Upper lobe of left lung (tissue), 6 donors: Measurements from ENCODE around the gene MLST8. TPM values are rescaled to one million over a fixed set of nuclear protein-coding genes. Genes with fewer than 3 reads are reported as not detected.

ENCODE experiments used
- ATAC-seq, 2 donors: fragments of 200-7000 bp; cut with Tn5 transposase; one replicate each; pipeline ENCODE4 v1.9.1; 2022; ENCODE audit warnings: mild to moderate bottlenecking in 2 of 2, moderate library complexity in 2 of 2; ENCODE audit not compliant: low FRiP score in 2 of 2
- DNase-seq, 2 donors: peaks; one replicate each; pipeline ENCODE4 v3.0.0-alpha.2; 2019 to 2020
- H3K27ac ChIP-seq, 4 donors: fragments of 200-600 bp; sonication (generic); one replicate each; pipeline ENCODE4 v1.5.1; 2016 to 2019
- H3K27me3 ChIP-seq, 4 donors: fragments of 200-600 bp; sonication (generic); one replicate each; pipeline ENCODE4 v1.5.1; 2017 to 2019
- H3K36me3 ChIP-seq, 4 donors: fragments of 200-600 bp; sonication (generic); one replicate each; pipeline ENCODE4 v1.5.1; 2016 to 2019
- H3K4me1 ChIP-seq, 4 donors: fragments of 200-600 bp; sonication (generic); one replicate each; pipeline ENCODE4 v1.5.1; 2018 to 2019
- H3K4me3 ChIP-seq, 4 donors: fragments of 200-600 bp; sonication (generic); one replicate each; pipeline ENCODE4 v1.5.1; 2017 to 2019; ENCODE audit warnings: mild to moderate bottlenecking in 2 of 4, moderate library complexity in 1 of 4
- H3K9me3 ChIP-seq, 4 donors: fragments of 200-600 bp; sonication (generic); one replicate each; pipeline ENCODE4 v1.5.1; 2018 to 2019
- EP300 ChIP-seq, 4 donors: sonication (generic); formaldehyde crosslinking; IDR thresholded peaks; one replicate each; pipeline ENCODE4 v1.5.1; 2017; ENCODE audit warnings: antibody characterized with exemption in 4 of 4, control low read depth in 2 of 4
- POLR2A ChIP-seq, 4 donors: fragments of 450-650 bp; IDR thresholded peaks; one replicate each; pipeline ENCODE4 v1.5.1; 2016 to 2017; ENCODE audit warnings: antibody characterized with exemption in 4 of 4, mild to moderate bottlenecking in 2 of 4
- POLR2AphosphoS5 ChIP-seq, 2 donors: sonication (generic); formaldehyde crosslinking; IDR thresholded peaks; one replicate each; pipeline ENCODE4 v1.5.1; 2017; ENCODE audit warnings: antibody characterized with exemption in 2 of 2
- WGBS, 2 donors: methylation state at CpG; one replicate each; pipeline ENCODE4 v1.1.5; 2017 to 2018; 5-methylcytosine and 5-hydroxymethylcytosine counted together
- total RNA-seq, 6 donors: library from RNA; depleted of rRNA in 4 of 6; stranded (reverse); fragments of >200 nt in 4 of 6; gene quantifications; one replicate each; pipeline versions ENCODE4 v1.1.0 to v1.2.1, GENCODE V29; 2016 to 2021
- TF ChIP-seq, protein P1 (sequence below), 6 experiments: fragments of 450-650 bp in 4 of 6; fragments of 200-600 bp in 2 of 6; sonication (generic) in 2 of 6; IDR thresholded peaks; one replicate each; pipeline ENCODE4 v1.5.1; 2016 to 2019; ENCODE audit warnings: antibody characterized with exemption in 6 of 6
- donor health status: DM: no; HTN: no; CAD: no; lungs with moderate emphysema.
- donor health status: DM: no; HTN: yes; CAD: no; lungs with severe emphysema.

Gene MLST8
- total RNA-seq, 6 donors from 2014 or later: 24.6 to 93.2 (median 47.7) TPM

DNA sequence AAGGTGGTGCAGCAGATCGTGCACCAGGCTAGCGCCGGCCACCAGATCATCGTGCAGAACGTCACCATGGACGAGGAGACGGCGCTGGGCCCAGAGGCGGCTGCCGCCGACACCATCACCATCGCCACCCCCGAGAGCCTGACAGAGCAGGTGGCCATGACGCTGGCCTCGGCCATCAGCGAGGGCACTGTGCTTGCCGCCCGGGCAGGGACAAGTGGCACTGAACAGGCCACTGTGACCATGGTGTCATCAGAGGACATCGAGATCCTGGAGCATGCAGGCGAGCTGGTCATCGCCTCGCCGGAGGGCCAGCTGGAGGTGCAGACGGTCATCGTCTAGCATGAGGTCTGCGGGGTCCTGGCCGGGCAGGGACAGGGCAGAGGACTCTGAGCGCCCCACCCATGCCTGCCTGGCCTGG is 30.0 kb downstream of the MLST8 start:
- H3K36me3 ChIP-seq: peaks cover 28 to 61% (median 58%) of the 10 kb centered on the region in 4 donors
- H3K4me1 ChIP-seq: peaks cover 12 to 21% (median 19%) of the 10 kb centered on the region in 4 donors
- no peaks in the 10 kb centered on the region for H3K9me3 ChIP-seq
- H3K4me3 ChIP-seq: no peak overlapping the region
- ATAC-seq (no peak), DNase-seq (no peak)
- TF ChIP-seq POLR2AphosphoS5 (IDR thresholded peaks at IDR 0.05): no peak
- TF ChIP-seq POLR2A (IDR thresholded peaks at IDR 0.05): no peak
- TF ChIP-seq, protein P1, sequence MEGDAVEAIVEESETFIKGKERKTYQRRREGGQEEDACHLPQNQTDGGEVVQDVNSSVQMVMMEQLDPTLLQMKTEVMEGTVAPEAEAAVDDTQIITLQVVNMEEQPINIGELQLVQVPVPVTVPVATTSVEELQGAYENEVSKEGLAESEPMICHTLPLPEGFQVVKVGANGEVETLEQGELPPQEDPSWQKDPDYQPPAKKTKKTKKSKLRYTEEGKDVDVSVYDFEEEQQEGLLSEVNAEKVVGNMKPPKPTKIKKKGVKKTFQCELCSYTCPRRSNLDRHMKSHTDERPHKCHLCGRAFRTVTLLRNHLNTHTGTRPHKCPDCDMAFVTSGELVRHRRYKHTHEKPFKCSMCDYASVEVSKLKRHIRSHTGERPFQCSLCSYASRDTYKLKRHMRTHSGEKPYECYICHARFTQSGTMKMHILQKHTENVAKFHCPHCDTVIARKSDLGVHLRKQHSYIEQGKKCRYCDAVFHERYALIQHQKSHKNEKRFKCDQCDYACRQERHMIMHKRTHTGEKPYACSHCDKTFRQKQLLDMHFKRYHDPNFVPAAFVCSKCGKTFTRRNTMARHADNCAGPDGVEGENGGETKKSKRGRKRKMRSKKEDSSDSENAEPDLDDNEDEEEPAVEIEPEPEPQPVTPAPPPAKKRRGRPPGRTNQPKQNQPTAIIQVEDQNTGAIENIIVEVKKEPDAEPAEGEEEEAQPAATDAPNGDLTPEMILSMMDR (IDR thresholded peaks at IDR 0.05): no peak
- TF ChIP-seq EP300 (IDR thresholded peaks at IDR 0.05): no peak
- no peak overlapping the region for H3K27ac ChIP-seq
- H3K27me3 ChIP-seq: peaks cover 0 to 19% (median 10%) of the 10 kb centered on the region in 4 donors
- WGBS, 2 donors: 91 to 92% methylated on average over 19 to 22 of the region's 28 CpGs

DNA sequence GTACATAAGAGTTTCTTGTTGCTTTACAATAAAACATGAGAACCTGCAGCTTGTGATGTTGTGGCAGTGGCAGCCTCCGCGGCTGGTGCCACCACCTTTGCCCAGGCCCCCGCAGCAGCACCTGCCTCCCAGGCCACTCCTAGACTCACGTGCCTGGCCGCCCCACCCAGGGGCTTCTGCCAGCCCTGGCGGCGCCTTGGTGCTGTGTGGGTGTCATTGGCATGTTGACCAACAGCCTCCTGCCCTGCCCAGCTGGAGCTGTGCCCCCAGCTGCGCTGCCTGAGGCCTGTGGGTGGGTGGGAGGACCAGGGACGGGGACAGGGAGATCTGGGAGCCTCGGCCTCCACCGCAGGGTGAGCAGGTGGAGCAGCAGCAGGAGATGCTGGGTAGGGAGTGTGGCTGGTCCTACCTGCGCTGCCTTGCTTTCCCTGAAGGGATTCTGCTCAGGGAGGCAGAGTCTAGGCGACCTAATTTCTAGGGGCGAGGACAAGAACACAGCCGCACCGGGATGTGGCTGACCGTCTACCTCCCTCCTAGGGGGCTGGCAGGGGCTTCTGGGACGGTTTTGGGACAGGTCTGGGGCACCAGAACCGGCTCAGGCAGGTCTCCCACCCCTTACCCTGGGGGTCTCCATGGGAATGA is 30.6 kb downstream of the MLST8 start:
- H3K4me1 ChIP-seq: peaks cover 12 to 21% (median 19%) of the 10 kb centered on the region in 4 donors
- peaks cover 28 to 55% (median 53%) of the 10 kb centered on the region in 4 donors for H3K36me3 ChIP-seq
- WGBS, 2 donors: 88 to 89% methylated on average over 8 to 19 of the region's 19 CpGs
- DNase-seq (no peak), ATAC-seq (no peak)
- peaks cover 0 to 19% (median 10%) of the 10 kb centered on the region in 4 donors for H3K27me3 ChIP-seq
- TF ChIP-seq EP300 (IDR thresholded peaks at IDR 0.05) (no peak), POLR2AphosphoS5 (IDR thresholded peaks at IDR 0.05) (no peak), POLR2A (IDR thresholded peaks at IDR 0.05) (no peak)
- TF ChIP-seq, protein P1 (IDR thresholded peaks at IDR 0.05): no peak
- H3K4me3 ChIP-seq: no peak overlapping the region
- no peaks in the 10 kb centered on the region for H3K9me3 ChIP-seq
- H3K27ac ChIP-seq: no peak overlapping the region

DNA sequence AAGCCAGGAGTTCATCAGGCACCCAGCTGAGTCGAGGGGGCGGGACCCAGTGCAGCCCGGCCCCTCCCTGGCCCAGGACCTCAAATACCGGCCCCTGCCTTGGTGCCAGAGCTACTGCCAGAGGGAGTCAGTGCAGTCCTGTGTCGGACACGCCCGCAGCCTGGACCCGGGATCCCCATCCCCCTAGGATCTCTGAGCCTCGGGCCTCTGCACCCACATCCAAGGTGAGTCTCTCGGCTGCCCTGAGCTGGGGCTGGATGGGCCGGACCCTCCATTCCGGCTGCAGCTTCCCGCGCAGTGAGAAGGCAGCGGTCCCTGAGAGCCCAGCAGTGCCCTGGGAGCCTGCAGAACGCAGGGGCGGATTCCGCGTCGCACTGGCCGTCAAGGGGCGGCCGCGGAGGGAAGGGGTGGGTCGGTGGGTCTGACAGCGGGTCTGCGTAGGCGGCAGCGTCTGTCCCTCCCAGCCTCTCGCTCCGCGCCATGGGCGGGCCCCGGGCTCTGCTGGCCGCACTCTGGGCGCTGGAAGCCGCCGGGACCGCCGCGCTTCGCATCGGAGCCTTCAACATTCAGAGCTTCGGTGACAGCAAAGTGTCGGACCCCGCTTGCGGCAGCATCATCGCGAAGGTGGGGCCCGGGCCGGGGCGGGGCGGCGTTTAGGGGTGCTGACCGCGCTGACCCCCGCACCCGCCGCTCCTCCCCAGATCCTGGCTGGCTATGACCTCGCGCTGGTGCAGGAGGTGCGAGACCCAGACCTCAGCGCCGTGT is 31.3 kb downstream of the MLST8 start, which contains the start of gene DNASE1L2:
TSS of gene DNASE1L2 (plus strand) at position 108 of the 765 bp plus-strand sequence. CDS start at position 481, 373 bp downstream.
- peak within 1 kb of the TSS in 2 of 4 donors; percentile 9 to 10 for H3K4me3 ChIP-seq
- DNase-seq (peak in 1 of 2 donors; percentile 88), ATAC-seq (peak in 1 of 2 donors; percentile 64)
- H3K4me1 ChIP-seq: peaks cover 12 to 21% (median 19%) of the 10 kb centered on the region in 4 donors
- H3K36me3 ChIP-seq: peaks cover 25 to 52% (median 46%) of the 10 kb centered on the region in 4 donors
- no peak within 1 kb of the TSS for H3K27ac ChIP-seq
- TF ChIP-seq POLR2A (IDR thresholded peaks at IDR 0.05): no peak
- TF ChIP-seq, protein P1 (IDR thresholded peaks at IDR 0.05): no peak
- TF ChIP-seq EP300 (IDR thresholded peaks at IDR 0.05): no peak
- no peak for TF ChIP-seq POLR2AphosphoS5 (IDR thresholded peaks at IDR 0.05)
- H3K9me3 ChIP-seq: no peaks in the 10 kb centered on the region
- 10 to 20% methylated on average over 3 to 4 of the region's 64 CpGs for WGBS, 2 donors
- H3K27me3 ChIP-seq: peaks cover 0 to 19% (median 10%) of the 10 kb centered on the region in 4 donors

DNA sequence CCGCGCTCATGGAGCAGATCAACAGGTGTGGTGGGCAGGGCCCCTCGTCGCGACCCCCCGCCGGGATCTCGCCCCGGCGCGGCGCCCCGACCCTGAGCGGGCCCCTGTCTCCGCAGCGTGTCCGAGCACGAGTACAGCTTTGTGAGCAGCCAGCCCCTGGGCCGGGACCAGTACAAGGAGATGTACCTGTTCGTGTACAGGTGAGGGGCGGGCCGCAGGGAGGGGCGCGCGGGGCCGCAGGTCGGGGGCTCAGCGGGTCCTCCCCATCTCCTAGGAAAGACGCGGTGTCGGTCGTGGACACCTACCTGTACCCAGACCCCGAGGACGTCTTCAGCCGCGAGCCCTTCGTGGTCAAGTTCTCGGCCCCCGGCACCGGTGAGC is 31.8 kb downstream of the MLST8 start:
- H3K4me1 ChIP-seq: peaks cover 12 to 21% (median 19%) of the 10 kb centered on the region in 4 donors
- ATAC-seq (no peak), DNase-seq (peak in 1 of 2 donors; percentile 82)
- H3K9me3 ChIP-seq: no peaks in the 10 kb centered on the region
- TF ChIP-seq POLR2AphosphoS5 (IDR thresholded peaks at IDR 0.05) (no peak), EP300 (IDR thresholded peaks at IDR 0.05) (no peak), POLR2A (IDR thresholded peaks at IDR 0.05) (no peak)
- TF ChIP-seq, protein P1 (IDR thresholded peaks at IDR 0.05): no peak
- WGBS, 2 donors: 7 to 11% methylated on average over 5 to 7 of the region's 40 CpGs
- H3K27me3 ChIP-seq: peaks cover 0 to 19% (median 10%) of the 10 kb centered on the region in 4 donors
- no peak overlapping the region for H3K27ac ChIP-seq
- peak overlapping the region in 1 of 4 donors; percentile 9 for H3K4me3 ChIP-seq
- peaks cover 21 to 50% (median 40%) of the 10 kb centered on the region in 4 donors for H3K36me3 ChIP-seq
